K562 (cell line): ENCODE results near the gene NLE1.

Source experiments
- CTCF ChIP-seq, 3 experiments: IDR thresholded peaks in 2 of 3; conservative IDR thresholded peaks in 1 of 3; 2 replicates each; pipeline ENCODE4 v1.5.1; 2011 to 2012; ENCODE audit warnings: low read length in 3 of 3, mild to moderate bottlenecking in 3 of 3, control low read depth in 2 of 3, improper control_type of control experiment in 1 of 3, inconsistent platforms in 1 of 3, low read depth in 1 of 3, mixed read lengths in 1 of 3, moderate library complexity in 1 of 3; ENCODE audit not compliant: insufficient read depth in 2 of 3
- ELK1 ChIP-seq: sonication (generic); formaldehyde crosslinking; IDR thresholded peaks from 2 replicates; pipeline ENCODE4 v1.8.1; 2022; ENCODE audit warnings: missing genetic modification reagents
- FOXA1 ChIP-seq: fragments of 450-650 bp; IDR thresholded peaks from 2 replicates; pipeline ENCODE4 v1.6.1; 2016; ENCODE audit warnings: mild to moderate bottlenecking, borderline replicate concordance
- KLF6 ChIP-seq: fragments of 250-450 bp; sonication (Bioruptor Pico); IDR thresholded peaks from 2 replicates; pipeline ENCODE4 v1.4.0; 2020; ENCODE audit warnings: mild to moderate bottlenecking, moderate library complexity, borderline replicate concordance
- NFE2L1 ChIP-seq: fragments of 450-650 bp; IDR thresholded peaks from 2 replicates; pipeline ENCODE4 v1.6.1; 2016; ENCODE audit warnings: missing genetic modification characterization, low read depth, mild to moderate bottlenecking, missing compliant biosample characterization, moderate library complexity, borderline replicate concordance
- NR4A1 ChIP-seq, 2 experiments: fragments of 250-450 bp in 1 of 2; fragments of 450-650 bp in 1 of 2; sonication (Bioruptor Pico) in 1 of 2; IDR thresholded peaks; 2 replicates each; pipeline versions ENCODE4 v1.4.0 to v1.6.1; 2016 to 2020; ENCODE audit warnings: mild to moderate bottlenecking in 2 of 2, missing compliant biosample characterization in 1 of 2, missing genetic modification characterization in 1 of 2, moderate library complexity in 1 of 2
- POLR2AphosphoS2 ChIP-seq: IDR thresholded peaks from 2 replicates; pipeline ENCODE4 v1.6.1; 2012; ENCODE audit warnings: low read length, improper control_type of control experiment
- POLR2AphosphoS5 ChIP-seq: IDR thresholded peaks from 2 replicates; pipeline ENCODE4 v1.6.1; 2011; ENCODE audit warnings: mild to moderate bottlenecking, low read depth, low read length, moderate library complexity; ENCODE audit not compliant: control insufficient read depth, insufficient read depth
- SMARCC2 ChIP-seq: fragments of 450-650 bp; IDR thresholded peaks from 2 replicates; pipeline ENCODE4 v1.6.1; 2017; ENCODE audit warnings: antibody characterized with exemption, moderate library complexity, mild to moderate bottlenecking, low read depth
- SMC3 ChIP-seq: conservative IDR thresholded peaks from 2 replicates; pipeline ENCODE4 v1.6.1; 2011; ENCODE audit warnings: low read depth, low read length, improper control_type of control experiment; ENCODE audit not compliant: insufficient read depth
- ZZZ3 ChIP-seq: fragments of 450-650 bp; IDR thresholded peaks from 2 replicates; pipeline ENCODE4 v1.6.1; 2016; ENCODE audit warnings: antibody characterized with exemption, mild to moderate bottlenecking, moderate library complexity

- no peak for TF ChIP-seq ELK1
- no peak for TF ChIP-seq FOXA1
- no peak for TF ChIP-seq KLF6
- no peak for TF ChIP-seq POLR2AphosphoS5
- TF ChIP-seq SMC3: no peak
- no peak for TF ChIP-seq NR4A1 (CRISPR knock-in tag; IDR thresholded peaks at IDR 0.05)
- no peak for TF ChIP-seq NR4A1 (tag; IDR thresholded peaks at IDR 0.05)
- TF ChIP-seq SMARCC2: no peak
- TF ChIP-seq CTCF (IDR thresholded peaks at IDR 0.05 in 2 of 3, conservative IDR thresholded peaks at IDR 0.05 in 1 of 3; ENCODE audit: insufficient read depth in 2 of 3, low read depth in 1 of 3, low read length in 3 of 3): no peak
- TF ChIP-seq NFE2L1: no peak
- TF ChIP-seq ZZZ3: no peak
- TF ChIP-seq POLR2AphosphoS2: no peak
Measured at GRCh38 chr17:35185849-35186248, 43.7 kb upstream of the NLE1 start.
